Activated naive CD8-positive, alpha-beta T cell (primary cell): Measurements from ENCODE around the gene SPECC1L.

Experiments used
- H3K27ac Mint-ChIP-seq: one replicate; pipeline ENCODE4 v1.8.0; 2021; ENCODE audit warnings: mixed read lengths
- H3K27me3 Mint-ChIP-seq: one replicate; pipeline ENCODE4 v1.8.0; 2021; ENCODE audit warnings: mixed read lengths
- H3K36me3 Mint-ChIP-seq: one replicate; pipeline ENCODE4 v1.8.0; 2021; ENCODE audit warnings: mixed read lengths
- H3K4me1 Mint-ChIP-seq: one replicate; pipeline ENCODE4 v1.8.0; 2021; ENCODE audit warnings: low read depth, mixed read lengths
- H3K4me3 Mint-ChIP-seq: one replicate; pipeline ENCODE4 v1.8.0; 2021; ENCODE audit warnings: mild to moderate bottlenecking, mixed read lengths
- H3K9me3 Mint-ChIP-seq: one replicate; pipeline ENCODE4 v1.8.0; 2021; ENCODE audit warnings: low read depth, mixed read lengths

Gene SPECC1L

GRCh38 chr22:24457894-24458420, 187.3 kb downstream of the SPECC1L start:
- Mint-ChIP-seq H3K36me3 (no peaks in the 10 kb centered on the region), H3K9me3 (no peaks in the 10 kb centered on the region), H3K4me1 (peaks cover 3% of the 10 kb centered on the region), H3K27me3 (no peaks in the 10 kb centered on the region), H3K27ac (no peak overlapping the region), H3K4me3 (no peak overlapping the region)

- no peaks in the 10 kb centered on the region for H3K27me3 Mint-ChIP-seq
- no peak overlapping the region for H3K27ac Mint-ChIP-seq
- no peak overlapping the region for H3K4me3 Mint-ChIP-seq
- H3K4me1 Mint-ChIP-seq, result peaks cover 3% of the 10 kb centered on the region
- H3K36me3 Mint-ChIP-seq, result no peaks in the 10 kb centered on the region
- H3K9me3 Mint-ChIP-seq, result no peaks in the 10 kb centered on the region
Measured at GRCh38 chr22:24459911-24460310, 189.3 kb downstream of the SPECC1L start.

- H3K27ac Mint-ChIP-seq, result no peak overlapping the region
- peaks cover 6% of the 10 kb centered on the region for H3K4me1 Mint-ChIP-seq
- no peaks in the 10 kb centered on the region for H3K27me3 Mint-ChIP-seq
- no peaks in the 10 kb centered on the region for H3K9me3 Mint-ChIP-seq
- H3K4me3 Mint-ChIP-seq, result no peak overlapping the region
- H3K36me3 Mint-ChIP-seq, result no peaks in the 10 kb centered on the region
Measured at GRCh38 chr22:24460418-24461089, 189.9 kb downstream of the SPECC1L start.

- no peak overlapping the region for H3K27ac Mint-ChIP-seq
- H3K4me3 Mint-ChIP-seq, result no peak overlapping the region
- no peaks in the 10 kb centered on the region for H3K36me3 Mint-ChIP-seq
- no peaks in the 10 kb centered on the region for H3K9me3 Mint-ChIP-seq
- H3K27me3 Mint-ChIP-seq, result no peaks in the 10 kb centered on the region
- H3K4me1 Mint-ChIP-seq, result peaks cover 15% of the 10 kb centered on the region
Measured at GRCh38 chr22:24463071-24463760, 192.6 kb downstream of the SPECC1L start.

GRCh38 chr22:24465566-24465965, 194.9 kb downstream of the SPECC1L start:
- H3K27me3 Mint-ChIP-seq, result no peaks in the 10 kb centered on the region
- peaks cover 15% of the 10 kb centered on the region for H3K4me1 Mint-ChIP-seq
- H3K36me3 Mint-ChIP-seq, result no peaks in the 10 kb centered on the region
- no peaks in the 10 kb centered on the region for H3K9me3 Mint-ChIP-seq
- no peak overlapping the region for H3K4me3 Mint-ChIP-seq
- no peak overlapping the region for H3K27ac Mint-ChIP-seq

GRCh38 chr22:24465975-24466374, 195.3 kb downstream of the SPECC1L start:
- no peak overlapping the region for H3K27ac Mint-ChIP-seq
- peaks cover 12% of the 10 kb centered on the region for H3K4me1 Mint-ChIP-seq
- H3K27me3 Mint-ChIP-seq, result no peaks in the 10 kb centered on the region
- H3K4me3 Mint-ChIP-seq, result no peak overlapping the region
- H3K9me3 Mint-ChIP-seq, result no peaks in the 10 kb centered on the region
- no peaks in the 10 kb centered on the region for H3K36me3 Mint-ChIP-seq

- no peak overlapping the region for H3K4me3 Mint-ChIP-seq
- H3K27me3 Mint-ChIP-seq, result no peaks in the 10 kb centered on the region
- peaks cover 12% of the 10 kb centered on the region for H3K4me1 Mint-ChIP-seq
- no peaks in the 10 kb centered on the region for H3K36me3 Mint-ChIP-seq
- no peaks in the 10 kb centered on the region for H3K9me3 Mint-ChIP-seq
- no peak overlapping the region for H3K27ac Mint-ChIP-seq
Measured at GRCh38 chr22:24466716-24467328, 196.2 kb downstream of the SPECC1L start.

GRCh38 chr22:24467340-24467739, 196.7 kb downstream of the SPECC1L start:
- peaks cover 12% of the 10 kb centered on the region for H3K4me1 Mint-ChIP-seq
- no peak overlapping the region for H3K27ac Mint-ChIP-seq
- no peak overlapping the region for H3K4me3 Mint-ChIP-seq
- no peaks in the 10 kb centered on the region for H3K36me3 Mint-ChIP-seq
- no peaks in the 10 kb centered on the region for H3K9me3 Mint-ChIP-seq
- H3K27me3 Mint-ChIP-seq, result no peaks in the 10 kb centered on the region
